CD4-positive, alpha-beta T cell treated with Interleukin-4 for 4 hours (primary cell): ENCODE data around the gene CEP63.

Experiments
- DNase-seq: peaks from one replicate; pipeline ENCODE4 v3.0.0-alpha.2; 2020

The CEP63 gene

GRCh38 chr3:134485718-134486576 lies at the start of gene CEP63, which contains the start of gene ANAPC13:
Gene CEP63 (plus strand): TSS chr3:134486057. CDS start chr3:134495321, 9,264 bp downstream.
Gene ANAPC13 (minus strand): TSS chr3:134485985. CDS start chr3:134482904, 3,081 bp downstream.
- peak; percentile 99 for DNase-seq

GRCh38 chr3:134437211-134437752 lies 48.6 kb upstream of the CEP63 start:
- no peak for DNase-seq

GRCh38 chr3:134441321-134441720 lies 44.5 kb upstream of the CEP63 start:
- DNase-seq, result no peak

GRCh38 chr3:134441821-134442220 lies 44.0 kb upstream of the CEP63 start:
- DNase-seq, result no peak

GRCh38 chr3:134445095-134445494 lies 40.8 kb upstream of the CEP63 start:
- DNase-seq, result no peak

GRCh38 chr3:134445636-134446035 lies 40.2 kb upstream of the CEP63 start:
- DNase-seq, result no peak

- no peak for DNase-seq
Observed at GRCh38 chr3:134446800-134447199, 39.1 kb upstream of the CEP63 start.

- DNase-seq, result no peak
Observed at GRCh38 chr3:134447351-134447750, 38.5 kb upstream of the CEP63 start.

- DNase-seq, result no peak
Observed at GRCh38 chr3:134448664-134449063, 37.2 kb upstream of the CEP63 start.

- DNase-seq, result no peak
Observed at GRCh38 chr3:134449277-134449676, 36.6 kb upstream of the CEP63 start.

GRCh38 chr3:134449951-134450350 lies 35.9 kb upstream of the CEP63 start:
- DNase-seq, result no peak

GRCh38 chr3:134453631-134454030 lies 32.2 kb upstream of the CEP63 start:
- DNase-seq, result no peak

- no peak for DNase-seq
Observed at GRCh38 chr3:134457376-134458074, 28.3 kb upstream of the CEP63 start.

GRCh38 chr3:134458406-134458945 lies 27.4 kb upstream of the CEP63 start:
- no peak for DNase-seq

- no peak for DNase-seq
Observed at GRCh38 chr3:134459562-134459961, 26.3 kb upstream of the CEP63 start.

GRCh38 chr3:134460965-134461364 lies 24.9 kb upstream of the CEP63 start:
- no peak for DNase-seq

- no peak for DNase-seq
Observed at GRCh38 chr3:134462331-134462941, 23.4 kb upstream of the CEP63 start.

- DNase-seq, result no peak
Observed at GRCh38 chr3:134463676-134464063, 22.2 kb upstream of the CEP63 start.

- no peak for DNase-seq
Observed at GRCh38 chr3:134464064-134464688, 21.7 kb upstream of the CEP63 start.

- DNase-seq, result no peak
Observed at GRCh38 chr3:134464689-134465365, 21.0 kb upstream of the CEP63 start.

GRCh38 chr3:134466331-134466730 lies 19.5 kb upstream of the CEP63 start:
- DNase-seq, result no peak

- DNase-seq, result no peak
Observed at GRCh38 chr3:134468519-134468918, 17.3 kb upstream of the CEP63 start.
